AG04449 (cell line): ENCODE data around the gene PSME1.

ENCODE experiments used
- CTCF ChIA-PET: fragments of 350-600 bp; formaldehyde crosslinking; extraction: SDS; loops from one replicate; lab custom pipeline; 2021; ENCODE audit warnings: antibody characterized with exemption; lab: Yijun Ruan, JAX
- POLR2A ChIA-PET: fragments of 400-600, 350-600 bp; formaldehyde crosslinking; extraction: SDS; loops from one replicate; lab custom pipeline; 2020; ENCODE audit warnings: antibody characterized with exemption, inconsistent platforms; lab: Yijun Ruan, JAX
- DNase-seq: peaks from one replicate; pipeline ENCODE4 v3.0.0-alpha.2; 2010; ENCODE audit warnings: low read depth, low spot score
- H3K4me3 ChIP-seq: 2 replicates; pipeline ENCODE4 v1.5.1; 2011; ENCODE audit warnings: low read depth, mild to moderate bottlenecking, control low read depth, low read length
- TF ChIP-seq, protein P1 (sequence below): IDR thresholded peaks from one replicate; pipeline ENCODE4 v1.5.1; 2011; ENCODE audit warnings: mild to moderate bottlenecking, moderate library complexity, low read length, control low read depth, inconsistent platforms; ENCODE audit not compliant: insufficient read depth; ENCODE audit errors: missing control alignments

Gene PSME1

GRCh38 chr14:24129410-24129998 is 6.5 kb upstream of the PSME1 start:
- TF ChIP-seq, protein P1, sequence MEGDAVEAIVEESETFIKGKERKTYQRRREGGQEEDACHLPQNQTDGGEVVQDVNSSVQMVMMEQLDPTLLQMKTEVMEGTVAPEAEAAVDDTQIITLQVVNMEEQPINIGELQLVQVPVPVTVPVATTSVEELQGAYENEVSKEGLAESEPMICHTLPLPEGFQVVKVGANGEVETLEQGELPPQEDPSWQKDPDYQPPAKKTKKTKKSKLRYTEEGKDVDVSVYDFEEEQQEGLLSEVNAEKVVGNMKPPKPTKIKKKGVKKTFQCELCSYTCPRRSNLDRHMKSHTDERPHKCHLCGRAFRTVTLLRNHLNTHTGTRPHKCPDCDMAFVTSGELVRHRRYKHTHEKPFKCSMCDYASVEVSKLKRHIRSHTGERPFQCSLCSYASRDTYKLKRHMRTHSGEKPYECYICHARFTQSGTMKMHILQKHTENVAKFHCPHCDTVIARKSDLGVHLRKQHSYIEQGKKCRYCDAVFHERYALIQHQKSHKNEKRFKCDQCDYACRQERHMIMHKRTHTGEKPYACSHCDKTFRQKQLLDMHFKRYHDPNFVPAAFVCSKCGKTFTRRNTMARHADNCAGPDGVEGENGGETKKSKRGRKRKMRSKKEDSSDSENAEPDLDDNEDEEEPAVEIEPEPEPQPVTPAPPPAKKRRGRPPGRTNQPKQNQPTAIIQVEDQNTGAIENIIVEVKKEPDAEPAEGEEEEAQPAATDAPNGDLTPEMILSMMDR: no peak
- POLR2A ChIA-PET: interaction anchor here (0.8 kb wide), 1 partner anchor 15 kb away, joined by 3 read pairs; the partner anchor contains the start of genes DCAF11 and NRL
- H3K4me3 ChIP-seq: no peak overlapping the region
- CTCF ChIA-PET: interaction anchor here (1.7 kb wide), 1 partner anchor 32 kb away, joined by 4 read pairs; the partner anchor contains the start of gene IRF9
- DNase-seq: no peak

DNA sequence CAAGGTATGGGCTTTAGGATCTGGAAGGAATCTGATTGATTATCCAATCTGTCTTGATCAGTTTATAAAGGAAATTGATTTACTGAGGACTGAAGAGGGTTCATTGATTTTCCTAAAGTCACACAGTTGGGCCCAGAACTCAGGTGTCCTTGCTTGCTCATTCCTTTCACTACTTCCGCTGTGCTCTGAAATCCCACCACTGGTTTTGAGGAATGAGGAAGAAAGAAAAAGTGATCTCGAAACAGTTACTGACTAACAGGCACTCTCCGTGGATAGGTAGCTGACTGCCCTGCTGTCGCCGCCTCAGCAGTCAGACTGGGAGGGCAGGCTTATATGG is 5.6 kb upstream of the PSME1 start, which contains the start of gene FITM1:
Gene FITM1, plus strand, starts transcription at position 280 of the 337 bp plus-strand sequence. CDS start 905 bp downstream, outside the sequence.
- ChIA-PET CTCF (no interaction called here), POLR2A (no interaction called here)
- H3K4me3 ChIP-seq: no peak within 1 kb of the TSS
- TF ChIP-seq, protein P1: no peak
- no peak for DNase-seq

DNA sequence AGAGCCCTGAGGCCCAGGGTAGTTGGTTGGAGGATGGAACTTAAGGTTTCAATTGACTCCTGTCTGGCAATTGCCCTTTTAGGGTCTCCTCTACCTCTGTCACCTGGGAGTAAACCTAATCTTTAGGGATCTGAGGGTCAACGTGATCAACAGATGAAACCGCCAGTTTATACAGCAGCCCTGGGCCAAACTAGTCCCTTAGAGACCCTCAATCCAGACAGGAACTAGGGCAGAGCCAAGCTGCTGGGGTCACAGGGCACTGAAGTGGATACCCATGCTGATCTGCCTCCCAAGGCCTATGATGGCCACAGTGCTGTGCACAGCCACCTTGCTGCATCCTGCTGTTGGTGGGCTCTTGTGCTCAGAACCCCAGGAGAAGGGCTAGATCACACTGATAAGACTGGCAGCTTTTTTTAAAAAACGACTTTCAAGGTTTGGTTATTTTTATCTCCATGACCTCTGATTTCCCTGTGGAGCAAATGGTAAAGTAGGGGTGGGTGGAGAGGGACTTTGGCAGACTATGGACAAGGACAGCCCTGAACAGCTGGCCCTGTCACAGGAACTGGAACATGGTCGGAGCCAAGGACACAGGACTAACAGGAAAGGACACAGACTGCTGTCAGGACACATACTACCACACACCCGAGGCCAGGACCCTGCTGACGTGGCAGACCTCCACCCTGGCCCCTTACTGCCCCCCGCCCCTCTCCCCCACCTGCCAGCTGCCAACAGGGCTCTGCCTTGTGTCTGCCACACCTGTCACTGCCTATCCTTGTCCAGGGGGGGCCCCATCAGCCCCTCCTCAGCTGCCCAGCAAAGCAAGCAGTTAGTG is 5.1 kb upstream of the PSME1 start:
- ChIA-PET CTCF (interaction anchor here (0.9 to 1.6 kb wide), 2 partner anchors 15 to 41 kb away, joined by 3 read pairs; no protein-coding TSS in a partner anchor), POLR2A (no interaction called here)
- no peak overlapping the region for H3K4me3 ChIP-seq
- TF ChIP-seq, protein P1: no peak
- no peak for DNase-seq

DNA sequence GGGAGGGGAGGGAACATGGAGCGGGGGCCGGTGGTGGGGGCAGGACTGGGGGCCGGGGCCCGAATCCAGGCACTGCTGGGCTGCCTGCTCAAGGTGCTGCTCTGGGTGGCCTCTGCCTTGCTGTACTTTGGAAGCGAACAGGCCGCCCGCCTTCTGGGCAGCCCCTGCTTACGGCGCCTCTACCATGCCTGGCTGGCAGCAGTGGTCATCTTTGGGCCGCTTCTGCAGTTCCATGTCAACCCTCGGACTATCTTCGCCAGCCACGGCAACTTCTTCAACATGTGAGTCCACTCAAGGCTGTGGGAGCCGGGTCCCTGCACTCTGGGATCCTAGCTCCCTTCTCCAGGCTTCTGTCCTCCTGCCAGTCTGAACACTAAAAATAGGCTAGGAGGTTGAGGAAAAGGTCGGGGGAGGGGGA is 4.4 kb upstream of the PSME1 start:
- no peak for DNase-seq
- ChIA-PET CTCF (interaction anchor here (0.9 to 1.6 kb wide), 2 partner anchors 15 to 41 kb away, joined by 3 read pairs; no protein-coding TSS in a partner anchor), POLR2A (no interaction called here)
- H3K4me3 ChIP-seq: no peak overlapping the region
- TF ChIP-seq, protein P1: no peak

DNA sequence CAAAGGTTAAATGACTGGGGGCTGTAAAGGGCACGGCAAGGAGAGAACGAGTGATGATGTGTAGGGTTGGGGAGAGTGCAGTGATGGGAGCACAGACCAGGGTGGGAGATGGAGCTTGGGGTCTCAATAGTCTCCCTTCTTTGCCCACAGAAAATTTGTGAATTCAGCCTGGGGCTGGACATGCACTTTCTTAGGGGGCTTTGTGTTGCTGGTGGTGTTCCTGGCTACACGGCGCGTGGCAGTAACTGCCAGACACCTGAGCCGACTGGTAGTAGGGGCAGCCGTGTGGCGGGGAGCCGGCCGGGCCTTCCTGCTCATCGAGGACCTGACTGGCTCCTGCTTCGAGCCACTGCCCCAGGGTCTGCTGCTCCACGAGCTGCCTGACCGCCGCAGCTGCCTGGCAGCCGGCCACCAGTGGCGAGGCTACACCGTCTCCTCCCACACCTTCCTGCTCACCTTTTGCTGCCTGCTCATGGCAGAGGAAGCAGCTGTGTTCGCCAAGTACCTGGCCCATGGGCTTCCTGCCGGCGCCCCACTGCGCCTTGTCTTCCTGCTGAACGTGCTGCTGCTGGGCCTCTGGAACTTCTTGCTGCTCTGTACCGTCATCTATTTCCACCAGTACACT is 3.8 kb upstream of the PSME1 start:
- no peak overlapping the region for H3K4me3 ChIP-seq
- CTCF ChIA-PET: interaction anchor here (0.9 to 1.6 kb wide), 2 partner anchors 16 to 42 kb away, joined by 3 read pairs; no protein-coding TSS in a partner anchor
- TF ChIP-seq, protein P1: no peak
- no peak for DNase-seq
- POLR2A ChIA-PET: no interaction called here

- TF ChIP-seq, protein P1: no peak
- H3K4me3 ChIP-seq: no peak overlapping the region
- POLR2A ChIA-PET: no interaction called here
- CTCF ChIA-PET: interaction anchor here (0.8 to 2.0 kb wide), 4 partner anchors 13 to 28 kb away, joined by 3 to 8 read pairs (median 6); partner anchors contain the start of genes IRF9, NRL and PSME2
- DNase-seq: no peak
Measured at GRCh38 chr14:24132976-24133375, 3.0 kb upstream of the PSME1 start.
